NCI-H460 (cell line): Measurements from ENCODE around the gene LNX2. TPM values are rescaled to one million over a fixed set of nuclear protein-coding genes. Genes with fewer than 3 reads are reported as not detected.
A peak's percentile ranks its signal among the peaks of the same experiment; 100 is the strongest.

Source experiments
- DNase-seq: peaks from one replicate; pipeline ENCODE4 v3.0.0-alpha.2; 2016; ENCODE audit warnings: low read depth; ENCODE audit errors: extremely low read depth
- total RNA-seq: library from RNA; depleted of rRNA; stranded (reverse); fragments of >200 nt; shearing (Covaris generic); gene quantifications from 2 replicates; pipeline ENCODE4 v1.2.3, GENCODE V29; 2014

Gene LNX2
- total RNA-seq, 1 experiment from 2014 or later, result 6.2 TPM

DNA sequence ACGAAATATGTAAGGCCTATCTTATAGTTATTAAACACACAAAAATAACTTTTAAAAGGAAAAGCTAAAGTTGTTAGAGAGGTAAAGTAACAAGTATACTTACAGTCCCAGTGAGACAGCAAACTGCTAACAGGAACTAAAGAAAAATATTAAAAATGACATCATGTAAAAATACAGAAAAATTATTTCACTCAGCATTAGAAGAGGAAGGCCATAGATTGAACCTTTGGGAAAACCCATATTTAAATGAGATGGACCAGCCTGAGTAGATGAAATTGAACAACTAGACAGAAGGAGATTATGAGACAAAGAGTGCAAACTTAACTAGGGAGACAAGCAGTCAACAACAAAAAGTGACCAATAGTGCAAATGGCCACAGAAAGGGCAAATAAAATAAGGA, 49.4 kb downstream of the LNX2 start:
- DNase-seq, result no peak

DNA sequence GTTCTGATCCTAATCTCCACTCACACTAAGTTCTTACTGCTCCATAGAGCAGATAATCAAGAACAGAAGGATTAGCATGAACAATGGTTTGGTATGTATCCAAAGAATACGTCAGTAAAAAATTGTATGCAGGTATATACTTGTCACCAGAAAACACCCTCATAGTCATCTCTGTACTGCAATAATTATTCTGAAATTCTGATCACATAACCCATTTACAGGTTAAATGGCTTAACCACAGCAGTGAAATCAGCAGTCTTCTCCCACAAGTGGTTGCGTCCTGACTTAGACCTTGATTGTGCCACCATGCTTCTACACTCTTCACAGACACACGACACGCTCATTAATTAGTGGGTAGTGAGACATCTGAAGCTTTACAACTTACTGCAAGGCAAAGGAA, 50.9 kb downstream of the LNX2 start:
- DNase-seq, result no peak

DNA sequence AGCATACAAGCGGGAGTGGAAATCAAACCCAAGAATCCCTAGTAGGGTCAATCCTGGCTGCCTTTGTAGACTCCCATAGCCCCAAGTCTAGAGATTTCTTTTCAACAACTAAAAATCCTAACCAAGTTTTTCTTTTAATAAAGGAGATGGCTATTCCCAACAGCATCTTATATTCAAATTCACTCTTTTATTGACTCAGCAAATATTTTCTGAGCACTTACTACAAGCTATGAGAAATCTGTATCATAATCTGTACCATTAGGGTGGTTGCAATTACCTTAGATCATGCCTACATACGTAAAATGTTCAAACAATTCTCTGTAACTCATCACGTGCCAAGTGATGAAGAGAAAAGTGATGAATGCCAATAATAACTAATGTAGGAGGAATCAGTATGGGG, 54.5 kb downstream of the LNX2 start:
- DNase-seq, result no peak

DNA sequence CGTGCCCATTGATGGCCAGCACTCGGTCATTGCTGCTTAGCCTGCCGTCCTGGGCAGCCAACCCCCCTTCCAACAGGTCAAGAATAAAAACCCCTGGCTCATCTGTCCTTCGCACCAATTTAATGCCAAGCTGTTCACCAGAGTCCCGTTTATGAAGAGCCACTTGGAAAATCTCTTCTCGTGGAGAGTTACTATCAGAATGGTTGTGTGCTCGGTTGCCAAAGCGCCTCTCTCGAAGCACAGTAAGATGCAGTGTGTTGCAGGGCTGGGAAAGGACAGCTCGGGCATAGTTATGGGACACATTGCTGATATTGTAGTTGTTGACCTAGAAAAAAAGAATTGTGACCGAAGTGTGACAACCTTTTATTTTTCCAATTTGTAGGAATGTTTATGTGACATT, 57.9 kb downstream of the LNX2 start:
- DNase-seq, result no peak

DNA sequence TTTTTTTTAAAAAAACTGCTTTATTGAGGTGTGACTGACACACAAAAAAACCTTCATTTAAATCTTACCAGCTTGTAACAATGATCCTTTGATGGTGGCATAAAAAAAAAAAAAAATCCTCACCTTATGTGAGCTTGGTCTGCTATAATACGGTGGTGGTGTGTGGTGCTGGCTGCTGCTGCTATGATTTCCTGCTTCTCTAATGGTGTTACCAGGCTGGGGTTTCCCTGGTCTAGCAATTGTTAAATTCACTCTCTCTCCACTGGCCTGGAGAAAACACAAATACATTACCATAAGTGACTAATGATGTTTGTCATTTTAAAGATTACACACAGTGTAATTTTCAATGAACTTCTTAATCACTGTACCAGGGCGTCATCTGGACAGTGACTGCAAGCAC, 60.6 kb downstream of the LNX2 start:
- no peak for DNase-seq

DNA sequence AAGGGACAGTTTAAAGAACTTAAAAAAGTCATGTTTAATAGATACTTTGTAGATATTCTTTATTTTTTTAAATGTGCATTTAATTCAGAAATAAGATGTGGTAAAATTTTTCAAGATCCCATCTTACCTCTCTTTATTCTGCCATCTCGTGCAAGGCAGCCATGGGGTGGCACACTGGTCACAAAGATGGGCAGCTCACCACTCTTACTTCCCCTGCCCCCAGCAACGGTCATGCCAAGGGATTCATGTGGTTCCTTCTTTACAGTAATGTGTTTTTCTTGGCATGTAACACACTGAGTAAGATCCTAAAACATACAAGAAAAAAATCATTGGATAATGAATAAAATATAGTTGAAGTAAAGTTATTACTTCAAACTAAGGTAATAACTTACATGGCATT, 64.2 kb downstream of the LNX2 start:
- peak; percentile 24 for DNase-seq

DNA sequence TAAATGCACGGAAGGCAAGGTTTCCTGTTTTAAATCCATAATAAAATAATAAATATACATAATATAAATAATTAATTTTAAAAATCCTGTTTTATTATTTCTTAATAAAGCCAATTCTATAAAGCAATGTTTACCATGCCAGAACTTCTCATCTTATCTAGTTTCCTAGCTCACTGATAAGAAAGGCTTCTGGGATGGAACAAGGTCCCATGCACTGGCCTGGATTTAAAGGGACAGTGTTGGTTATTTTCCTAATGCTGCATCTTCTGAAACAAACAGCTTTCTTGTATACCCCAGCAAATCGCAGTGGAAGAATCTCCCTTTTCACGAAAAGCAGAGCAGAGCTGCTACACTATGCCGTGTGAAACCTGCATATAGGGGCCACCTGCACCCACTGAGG, 68.8 kb downstream of the LNX2 start:
- no peak for DNase-seq

DNA sequence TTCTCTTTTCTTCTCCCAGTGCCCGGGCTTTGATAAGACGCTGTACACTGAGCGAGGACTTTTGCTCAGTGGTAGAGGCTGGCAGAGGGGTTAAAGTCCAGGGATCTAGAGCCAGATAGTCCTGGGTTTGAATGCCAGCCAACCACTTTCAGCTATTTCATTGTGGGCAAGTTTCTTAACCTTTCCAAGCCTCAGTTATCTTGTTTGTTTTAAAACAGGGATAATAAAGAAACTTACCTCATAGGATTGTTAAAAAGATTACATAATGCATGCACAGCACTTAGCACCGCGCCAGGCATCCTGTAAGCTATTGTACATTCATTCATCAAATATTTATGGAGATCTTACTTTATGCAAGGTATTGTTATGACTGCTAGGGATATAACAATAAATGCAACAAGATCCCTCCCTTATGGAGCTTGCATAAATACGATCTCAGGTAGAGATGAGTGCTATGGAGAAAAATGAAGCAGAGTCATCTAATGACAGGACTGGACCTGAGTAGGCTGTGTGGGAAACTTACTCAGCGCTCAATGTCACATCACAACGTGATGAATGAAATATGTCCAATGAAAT, 70.8 kb downstream of the LNX2 start:
- no peak for DNase-seq

DNA sequence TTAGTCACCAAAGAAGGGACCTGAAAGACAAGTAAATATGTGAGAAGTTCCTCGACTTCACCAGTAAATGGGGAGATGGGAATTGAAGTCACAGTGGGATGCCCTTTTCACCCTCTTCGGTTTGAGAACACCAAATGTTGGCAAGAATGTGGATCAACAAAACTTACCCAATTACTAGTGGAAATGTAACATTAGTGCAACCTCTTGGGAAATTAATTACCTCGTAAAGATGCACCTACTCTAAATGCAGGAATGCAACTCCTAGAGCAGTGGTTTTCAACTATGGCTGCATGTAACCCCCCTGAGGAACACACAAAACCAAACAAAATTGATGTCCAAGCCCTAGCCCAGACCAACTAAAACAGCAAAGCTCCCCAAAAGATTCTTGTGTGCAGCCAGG, 78.1 kb downstream of the LNX2 start:
- no peak for DNase-seq

DNA sequence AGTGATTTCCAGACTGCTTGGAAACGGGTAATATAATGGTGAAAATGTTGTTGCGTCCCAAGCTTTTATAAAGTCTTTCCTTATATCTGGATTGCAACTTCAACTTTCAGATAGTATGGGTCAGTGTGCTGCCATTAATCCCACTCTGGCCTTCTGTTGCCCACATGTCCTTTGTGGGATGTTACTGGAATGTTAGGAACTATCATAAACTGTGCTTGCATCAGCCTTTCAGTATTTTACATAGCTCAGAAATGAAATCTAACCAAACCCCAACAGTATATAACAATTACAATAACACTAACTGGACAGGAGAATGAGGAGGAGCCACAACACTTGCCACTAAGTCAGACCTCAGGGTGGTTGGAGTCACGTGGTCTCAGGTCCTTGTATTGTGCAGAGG, 78.9 kb downstream of the LNX2 start:
- DNase-seq, result no peak

DNA sequence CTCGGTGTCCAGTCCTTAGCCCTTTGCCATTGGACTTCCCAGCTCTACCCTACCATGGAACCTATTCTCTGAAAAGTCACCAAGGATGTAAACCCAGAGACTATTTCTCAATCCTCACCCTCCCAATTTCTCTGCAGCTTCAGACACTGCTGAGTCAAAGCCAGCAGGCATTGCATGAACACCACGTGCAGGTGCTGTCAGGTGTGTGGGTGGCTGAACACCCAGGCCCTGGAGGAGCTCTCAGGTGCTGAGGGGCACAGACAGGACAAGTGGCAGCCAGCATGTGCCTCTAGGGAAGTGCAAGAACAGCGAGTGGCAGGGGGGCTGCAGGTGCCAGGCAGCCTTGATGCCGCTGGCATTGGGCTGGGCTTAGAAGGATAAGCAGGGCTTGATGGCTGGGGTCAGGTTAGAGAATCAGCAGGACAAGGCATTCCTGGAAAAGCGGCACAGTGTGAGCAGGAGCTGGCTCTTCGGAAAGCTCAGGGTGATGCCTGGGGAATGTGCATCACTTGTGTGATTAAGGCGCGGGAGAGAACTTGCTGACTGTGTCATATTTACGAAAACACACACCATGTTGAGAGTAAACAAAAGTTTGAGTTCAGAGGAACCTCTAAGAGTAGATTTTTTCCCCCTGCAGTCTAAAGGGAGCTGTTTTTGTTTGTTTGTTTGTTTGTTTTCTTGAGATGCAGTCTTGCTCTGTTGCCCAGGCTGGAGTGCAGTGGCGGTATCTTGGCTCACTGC, 83.8 kb downstream of the LNX2 start:
- no peak for DNase-seq

DNA sequence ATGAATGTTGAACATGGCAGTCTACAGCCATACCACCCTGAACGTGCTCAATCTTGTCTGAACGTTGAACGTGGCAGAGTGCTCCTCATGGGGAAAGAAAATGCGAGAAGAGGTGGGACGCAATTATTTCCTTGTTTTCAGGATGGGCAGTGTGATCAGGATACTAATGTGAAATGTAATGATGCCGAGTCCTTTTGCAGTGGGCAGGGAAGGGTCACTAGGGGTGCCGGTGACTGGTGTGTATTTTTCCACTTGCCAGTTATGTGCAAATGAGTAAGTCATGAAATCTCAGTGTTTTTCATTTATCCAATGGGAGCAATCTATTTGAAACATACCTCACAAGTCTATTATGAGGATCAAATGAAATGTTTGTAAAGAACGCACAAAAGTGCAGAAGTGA, 84.8 kb downstream of the LNX2 start:
- DNase-seq, result no peak

DNA sequence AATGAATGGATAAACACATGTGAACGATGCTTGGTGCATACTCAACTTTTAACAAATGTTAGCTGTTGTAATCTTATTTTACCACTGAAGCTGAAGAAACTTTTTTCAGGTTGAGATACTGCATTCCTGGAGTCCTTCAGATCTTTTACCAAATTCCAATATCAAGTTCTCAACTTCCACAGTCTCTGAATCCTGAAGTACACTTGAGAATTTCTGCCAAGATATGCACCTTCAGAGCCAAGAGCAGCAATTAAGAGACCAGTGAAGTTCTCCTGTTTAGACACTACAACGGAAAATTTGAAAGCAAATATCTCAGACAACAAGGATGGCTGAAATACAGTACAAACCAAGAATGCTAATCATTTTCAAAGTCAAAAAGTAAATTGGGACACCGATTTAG, 85.3 kb downstream of the LNX2 start:
- no peak for DNase-seq

DNA sequence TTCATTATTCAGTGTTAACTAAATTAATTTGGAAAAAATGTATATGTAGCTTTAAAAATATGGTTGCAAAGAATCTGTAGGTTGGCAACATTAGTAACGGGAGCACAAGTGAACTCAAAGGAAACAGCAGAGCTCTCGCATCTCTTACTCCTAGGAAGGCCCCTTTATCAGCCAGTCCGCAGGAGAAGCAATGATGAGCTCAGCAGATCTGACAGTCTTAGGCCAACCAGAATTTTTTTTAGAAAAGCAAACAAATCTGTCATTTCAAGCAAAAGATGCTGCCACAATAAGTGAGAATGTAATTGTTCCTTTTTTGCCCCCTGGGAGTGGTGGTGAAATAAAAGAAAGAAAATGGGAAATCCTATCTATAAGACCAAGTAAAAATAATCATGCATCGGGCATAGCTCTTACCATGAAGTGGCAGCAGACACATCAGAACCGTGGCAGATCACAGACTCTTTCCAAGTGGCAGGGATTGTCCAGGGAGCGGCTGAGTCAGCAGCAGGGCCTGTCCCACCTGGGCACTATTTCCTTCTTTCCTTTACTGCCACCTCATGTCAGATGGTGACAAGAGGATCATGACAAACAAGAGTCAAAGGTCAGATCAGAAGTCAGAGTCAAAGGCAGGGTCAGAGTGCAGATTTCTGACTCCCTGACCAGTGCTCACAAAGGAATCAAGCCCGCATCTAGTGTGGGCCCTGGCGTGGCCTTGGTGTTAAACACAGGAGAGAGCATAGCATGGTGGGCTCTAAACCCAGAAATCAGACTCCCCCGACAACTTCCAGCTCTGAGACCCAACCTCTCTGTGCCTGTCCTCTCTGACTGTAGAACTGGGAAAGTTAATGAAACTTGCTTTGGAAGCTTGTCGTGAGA, 86.0 kb downstream of the LNX2 start:
- no peak for DNase-seq

DNA sequence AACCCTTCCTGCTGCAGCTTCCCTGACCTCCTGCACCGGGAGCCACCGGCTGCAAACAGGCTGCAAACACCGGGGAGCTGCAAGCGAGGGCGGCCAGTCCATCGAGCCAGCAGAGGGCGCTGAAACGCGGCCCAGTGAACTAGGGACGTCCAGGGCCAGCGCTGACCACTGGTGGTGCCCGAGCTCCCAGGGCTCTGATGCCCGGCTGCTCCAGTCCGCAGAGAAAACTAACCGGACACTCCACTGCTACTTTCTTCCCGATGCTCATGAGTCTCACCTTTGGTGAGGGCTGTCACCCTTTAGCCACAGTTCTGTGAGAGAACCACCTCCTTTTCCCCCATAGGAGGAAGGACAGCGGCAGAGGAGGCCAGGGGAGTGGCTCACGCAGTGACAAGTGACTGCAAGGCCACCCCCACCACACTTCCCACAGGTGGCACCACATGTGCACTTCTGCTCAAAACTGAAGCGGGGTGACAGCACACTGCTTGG, 87.1 kb downstream of the LNX2 start:
- DNase-seq, result peak; percentile 66

DNA sequence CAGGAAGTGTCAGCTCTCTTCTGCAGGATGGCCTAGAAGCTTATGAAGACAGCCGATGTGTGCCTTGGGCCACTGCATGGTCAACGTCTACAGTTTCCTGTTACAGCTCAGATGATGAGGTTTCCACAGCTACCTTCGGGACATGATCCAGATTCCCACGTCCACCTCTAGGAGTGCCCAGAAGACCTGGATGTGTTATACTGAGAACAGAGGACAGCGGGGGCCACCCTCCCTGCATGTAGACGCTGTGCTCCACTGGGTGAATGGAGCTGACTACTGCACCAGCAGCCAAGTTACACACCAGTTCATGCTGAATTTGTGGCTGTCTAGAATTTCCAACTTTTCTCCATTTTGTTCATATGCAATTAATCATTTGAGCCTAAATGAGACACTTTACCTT, 91.4 kb downstream of the LNX2 start:
- no peak for DNase-seq

DNA sequence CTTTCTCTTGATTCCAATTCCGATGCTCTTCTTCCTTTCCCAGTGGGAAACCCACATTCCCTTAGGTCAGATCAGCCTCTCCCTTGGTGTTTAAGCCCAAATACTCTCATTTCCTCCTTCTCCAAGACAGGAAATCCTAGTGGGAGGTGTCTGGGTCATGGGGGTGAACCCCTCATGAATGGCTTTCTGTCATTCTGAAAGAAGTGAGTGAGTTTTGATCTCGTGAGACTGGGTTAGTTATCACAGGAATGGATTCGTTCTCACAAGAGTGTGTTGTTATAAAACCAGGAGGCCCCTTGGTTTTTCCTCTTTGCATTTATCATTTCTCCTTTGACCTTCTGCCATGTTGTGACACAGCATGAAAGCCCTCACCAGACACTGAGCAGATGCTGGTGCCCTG, 93.8 kb downstream of the LNX2 start:
- no peak for DNase-seq

DNA sequence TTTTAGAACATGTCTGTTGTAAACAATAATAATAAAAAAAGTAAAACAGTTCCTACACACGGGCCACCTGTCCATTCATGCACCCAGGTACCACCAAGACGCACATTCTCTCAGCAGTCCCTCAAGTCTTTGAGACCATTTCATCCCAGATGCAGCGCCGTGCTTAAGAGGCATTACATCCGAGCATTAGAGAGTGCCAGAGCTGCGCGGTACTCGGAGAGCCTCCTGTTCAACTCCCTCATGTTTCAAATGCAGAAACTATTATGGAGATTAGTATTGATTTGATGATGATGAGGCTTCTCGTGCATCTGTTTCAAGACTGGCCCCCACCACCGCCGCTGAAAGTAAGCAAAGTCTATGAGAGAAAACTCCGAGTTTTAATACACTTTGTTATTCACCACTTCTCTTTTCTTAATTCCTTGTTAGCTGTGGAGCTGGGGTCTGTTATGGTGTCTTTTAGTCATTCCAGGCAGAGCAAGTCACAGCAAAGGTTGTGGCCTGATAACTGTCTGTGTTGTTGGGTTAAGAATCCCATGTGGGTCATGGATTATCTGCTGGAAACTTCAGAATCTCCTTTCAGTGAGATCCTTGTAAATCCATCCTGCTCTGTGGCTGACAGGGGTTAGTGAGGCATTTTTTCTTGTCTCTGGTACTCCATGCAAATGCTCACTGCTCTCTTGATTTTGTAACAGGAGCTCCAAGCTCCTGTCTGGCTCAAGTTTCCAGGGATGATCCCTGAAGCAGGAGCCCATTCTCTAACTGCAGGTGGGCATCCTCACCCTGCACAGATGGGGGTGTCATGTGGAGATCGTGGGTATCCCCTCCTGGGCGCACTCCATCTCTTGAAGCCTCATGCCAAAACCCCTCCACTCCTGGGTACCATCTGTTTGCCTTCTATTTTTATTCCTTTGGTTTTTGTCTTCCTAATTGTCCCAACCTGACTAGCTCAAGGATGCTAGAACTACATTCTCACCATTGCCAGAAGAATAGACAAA, 95.1 kb downstream of the LNX2 start:
- DNase-seq, result no peak

DNA sequence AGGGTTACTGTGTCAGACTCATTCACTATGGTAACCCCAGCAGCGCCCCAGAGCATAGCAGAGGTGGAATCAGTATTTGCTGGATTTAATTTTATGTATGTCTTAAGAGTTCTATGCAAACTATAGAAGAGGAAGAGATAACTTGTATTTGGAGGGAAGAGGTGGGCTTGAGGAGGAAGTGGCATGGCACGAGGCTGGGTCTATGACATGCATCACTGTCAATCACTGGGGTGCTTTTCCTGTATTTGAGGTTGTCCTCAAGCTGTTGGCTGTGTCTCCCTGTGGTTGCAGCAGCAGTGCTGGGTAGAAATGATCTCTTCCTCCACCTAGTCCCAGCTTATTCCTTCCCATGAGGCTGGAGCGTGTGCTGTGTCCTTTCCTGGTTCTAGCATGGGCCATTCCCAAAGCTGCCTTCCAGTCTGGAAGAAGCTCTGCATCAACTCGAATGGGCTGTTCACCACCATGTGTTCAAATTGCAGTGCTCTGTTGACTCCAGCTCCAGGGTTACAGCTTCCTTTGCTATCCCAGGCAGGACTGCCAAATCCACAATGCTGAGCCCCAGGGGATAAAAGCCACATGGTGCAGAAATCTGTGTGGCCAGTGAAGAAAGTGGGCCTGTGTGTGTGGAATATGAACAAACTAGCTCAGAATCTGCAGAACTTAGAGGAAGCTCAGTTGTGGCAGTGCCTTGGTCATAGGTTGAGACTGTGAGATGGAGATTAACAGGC, 96.8 kb downstream of the LNX2 start:
- DNase-seq, result no peak

DNA sequence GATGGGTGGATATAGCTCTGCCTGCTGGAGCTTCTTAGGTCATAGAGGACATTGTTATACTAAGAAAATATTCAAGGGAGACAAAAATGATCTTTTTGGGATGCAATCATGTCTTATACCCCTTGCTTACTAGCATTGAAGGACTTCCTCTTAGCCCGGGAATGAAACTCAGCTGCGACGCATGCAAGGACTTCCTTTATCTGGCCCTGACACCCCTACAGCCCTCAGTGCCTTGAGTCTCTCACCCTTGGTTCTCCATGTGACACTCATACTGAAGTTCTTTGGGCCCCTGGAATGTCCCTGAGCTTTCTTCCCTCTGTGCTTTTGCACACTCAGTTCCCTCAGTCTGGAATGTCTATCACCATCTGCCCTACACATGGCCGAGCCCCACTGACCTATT, 97.5 kb downstream of the LNX2 start:
- DNase-seq, result no peak
